KMS-11 (cell line): Measurements from ENCODE around the gene ARL6IP4.

ENCODE experiments used
- H2AFZ ChIP-seq: fragments of 200-600 bp; sonication (generic); 2 replicates; pipeline ENCODE4 v1.6.1; 2016; ENCODE audit warnings: antibody characterized with exemption, mixed run types, low read depth
- H3K27ac ChIP-seq: fragments of 200-600 bp; sonication (generic); 2 replicates; pipeline ENCODE4 v1.6.1; 2016; ENCODE audit warnings: mild to moderate bottlenecking, mixed run types
- H3K27me3 ChIP-seq: fragments of 200-600 bp; sonication (generic); 2 replicates; pipeline ENCODE4 v1.6.1; 2017; ENCODE audit warnings: mild to moderate bottlenecking, low read depth, mixed run types, moderate library complexity; ENCODE audit not compliant: insufficient read depth
- H3K36me3 ChIP-seq: fragments of 200-600 bp; sonication (generic); 2 replicates; pipeline ENCODE4 v1.6.1; 2017; ENCODE audit warnings: mild to moderate bottlenecking, mixed run types; ENCODE audit not compliant: insufficient read depth
- H3K4me1 ChIP-seq: fragments of 200-600 bp; sonication (generic); 2 replicates; pipeline ENCODE4 v1.6.1; 2016; ENCODE audit warnings: mild to moderate bottlenecking, low read depth, mixed run types; ENCODE audit not compliant: poor library complexity, severe bottlenecking
- H3K4me2 ChIP-seq: fragments of 200-600 bp; sonication (generic); 2 replicates; pipeline ENCODE4 v1.7.0; 2016; ENCODE audit warnings: mild to moderate bottlenecking, mixed run types
- H3K4me3 ChIP-seq: fragments of 200-600 bp; sonication (generic); IDR thresholded peaks from 2 replicates; pipeline ENCODE4 v1.6.1; 2017; ENCODE audit warnings: low read depth, low read length, mixed read lengths; ENCODE audit not compliant: insufficient read depth
- H3K79me2 ChIP-seq: fragments of 200-600 bp; sonication (generic); 2 replicates; pipeline ENCODE4 v1.6.1; 2016; ENCODE audit warnings: low read depth, mixed run types; ENCODE audit not compliant: insufficient read depth
- H3K9ac ChIP-seq: fragments of 200-600 bp; sonication (generic); 2 replicates; pipeline ENCODE4 v1.6.1; 2016; ENCODE audit warnings: mild to moderate bottlenecking, mixed run types
- H4K20me1 ChIP-seq: fragments of 200-600 bp; sonication (generic); 2 replicates; pipeline ENCODE4 v1.6.1; 2016; ENCODE audit warnings: mild to moderate bottlenecking, mixed run types; ENCODE audit not compliant: insufficient read depth
- CTCF ChIP-seq: fragments of 200-600 bp; sonication (generic); conservative IDR thresholded peaks from 2 replicates; pipeline ENCODE4 v1.6.1; 2017; ENCODE audit warnings: low read depth, mild to moderate bottlenecking, antibody characterized with exemption, low read length, moderate library complexity, mixed read lengths

ARL6IP4 gene

GRCh38 chr12:122980183-122981035 lies at the start of gene ARL6IP4:
Gene ARL6IP4 (plus strand): TSS chr12:122980681. CDS start chr12:122981140, 459 bp downstream.
- H4K20me1 ChIP-seq = no peaks in the 10 kb centered on the region
- H3K4me3 ChIP-seq = no peak within 1 kb of the TSS
- peak within 1 kb of the TSS; percentile 84 for H3K4me2 ChIP-seq
- no peaks in the 10 kb centered on the region for H3K36me3 ChIP-seq
- peak within 1 kb of the TSS; percentile 40 for H3K27ac ChIP-seq
- H3K4me1 ChIP-seq = peaks cover 7% of the 10 kb centered on the region
- peaks cover 8% of the 10 kb centered on the region; the same call in 1 of the 2 replicates for H3K79me2 ChIP-seq
- H2AFZ ChIP-seq = peak within 1 kb of the TSS; percentile 52; the same call in 1 of the 2 replicates
- peak within 1 kb of the TSS; percentile 71 for H3K9ac ChIP-seq
- TF ChIP-seq CTCF = no peak
- H3K27me3 ChIP-seq = no peaks in the 10 kb centered on the region

DNA sequence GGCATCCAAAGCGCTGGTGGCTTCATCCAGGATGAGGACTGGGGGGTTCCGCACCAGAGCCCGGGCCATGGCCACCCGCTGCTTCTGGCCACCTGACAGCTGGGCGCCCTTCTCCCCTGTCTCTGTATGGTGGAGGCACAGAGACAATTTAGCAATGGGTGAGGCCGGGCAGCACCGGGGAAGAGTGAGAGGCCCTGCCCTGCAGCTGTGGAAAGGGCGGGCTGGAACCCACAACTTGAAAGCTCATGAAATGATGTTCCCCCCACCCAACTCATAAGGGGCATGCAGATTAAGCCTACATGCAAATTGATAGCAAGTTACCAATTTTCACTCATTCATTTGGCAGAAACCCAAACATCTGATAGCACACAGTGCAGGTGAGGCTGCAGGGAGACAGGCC lies 48.3 kb upstream of the ARL6IP4 start:
- Histone ChIP-seq H4K20me1 (no peaks in the 10 kb centered on the region), H3K36me3 (no peaks in the 10 kb centered on the region), H3K27me3 (no peaks in the 10 kb centered on the region), H3K27ac (no peak overlapping the region), H3K4me1 (peaks cover 39% of the 10 kb centered on the region), H3K4me2 (no peak overlapping the region), H3K9ac (no peak overlapping the region), H3K79me2 (no peaks in the 10 kb centered on the region), H2AFZ (no peak overlapping the region), H3K4me3 (no peak overlapping the region)
- TF ChIP-seq CTCF = no peak

- no peaks in the 10 kb centered on the region for H3K79me2 ChIP-seq
- TF ChIP-seq CTCF = no peak
- H3K27ac ChIP-seq = peak overlapping the region; percentile 14; the same call in 1 of the 2 replicates
- no peaks in the 10 kb centered on the region for H3K27me3 ChIP-seq
- H3K4me2 ChIP-seq = no peak overlapping the region
- H3K36me3 ChIP-seq = no peaks in the 10 kb centered on the region
- H4K20me1 ChIP-seq = no peaks in the 10 kb centered on the region
- H3K4me3 ChIP-seq = no peak overlapping the region
- H3K4me1 ChIP-seq = peaks cover 58% of the 10 kb centered on the region
- H3K9ac ChIP-seq = no peak overlapping the region
- H2AFZ ChIP-seq = no peak overlapping the region
These were observed 45.8 kb upstream of the ARL6IP4 start for GRCh38 chr12:122934722-122935121.

DNA sequence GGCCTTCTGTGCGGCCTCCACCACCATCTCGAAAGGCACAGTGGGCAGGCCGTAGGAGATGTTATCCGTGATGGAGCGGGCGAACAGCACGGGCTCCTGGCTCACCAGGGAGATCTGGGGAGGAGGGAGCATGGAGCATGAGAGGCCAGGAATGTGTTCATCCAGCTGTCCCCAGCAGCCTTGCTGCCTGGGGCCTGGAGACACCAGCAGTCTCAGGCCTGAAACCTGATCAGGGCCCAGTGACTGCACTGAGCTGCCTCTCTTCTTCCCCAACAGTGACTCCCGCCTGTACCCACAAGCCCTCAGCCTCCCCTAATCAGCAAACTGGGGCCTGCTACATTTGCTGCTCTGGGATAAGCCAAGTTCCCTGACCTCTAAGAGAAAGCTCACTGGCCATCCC lies 45.2 kb upstream of the ARL6IP4 start:
- no peak overlapping the region for H2AFZ ChIP-seq
- H3K9ac ChIP-seq = no peak overlapping the region
- no peaks in the 10 kb centered on the region for H3K36me3 ChIP-seq
- no peaks in the 10 kb centered on the region for H3K79me2 ChIP-seq
- H3K27ac ChIP-seq = peak overlapping the region; percentile 14; the same call in 1 of the 2 replicates
- TF ChIP-seq CTCF = no peak
- H3K4me2 ChIP-seq = peak overlapping the region; percentile 33; the same call in 1 of the 2 replicates
- H3K27me3 ChIP-seq = no peaks in the 10 kb centered on the region
- peaks cover 58% of the 10 kb centered on the region for H3K4me1 ChIP-seq
- no peaks in the 10 kb centered on the region for H4K20me1 ChIP-seq
- no peak overlapping the region for H3K4me3 ChIP-seq
